Hepatocyte (in vitro differentiated cells): ENCODE measurements around the gene GTPBP1. TPM values are rescaled to one million over a fixed set of nuclear protein-coding genes. Genes with fewer than 3 reads are reported as not detected.

Experiments used
- DNase-seq: peaks from one replicate; pipeline ENCODE4 v3.0.0-alpha.2; 2016; ENCODE audit warnings: low spot score
- H2AFZ ChIP-seq: fragments of 200-600 bp; sonication (generic); 2 replicates; pipeline ENCODE4 v1.6.0; 2016; ENCODE audit warnings: antibody characterized with exemption, mild to moderate bottlenecking
- H3K27ac ChIP-seq: fragments of 200-600 bp; sonication (generic); 2 replicates; pipeline ENCODE4 v1.5.1; 2016; ENCODE audit warnings: mild to moderate bottlenecking
- H3K27me3 ChIP-seq: fragments of 200-600 bp; sonication (generic); 2 replicates; pipeline ENCODE4 v1.6.1; 2016
- H3K36me3 ChIP-seq: fragments of 200-600 bp; sonication (generic); replicated peaks from 2 replicates; pipeline ENCODE4 v1.5.1; 2016; ENCODE audit warnings: low read depth; ENCODE audit not compliant: insufficient read depth
- H3K4me1 ChIP-seq: fragments of 200-600 bp; sonication (generic); 2 replicates; pipeline ENCODE4 v1.5.1; 2016; ENCODE audit warnings: mild to moderate bottlenecking, moderate library complexity; ENCODE audit not compliant: insufficient read depth
- H3K4me2 ChIP-seq: fragments of 200-600 bp; sonication (generic); 2 replicates; pipeline ENCODE4 v1.6.0; 2016
- H3K4me3 ChIP-seq: fragments of 200-600 bp; sonication (generic); 2 replicates; pipeline ENCODE4 v1.5.1; 2016; ENCODE audit warnings: mild to moderate bottlenecking
- H3K79me2 ChIP-seq: fragments of 200-600 bp; sonication (generic); 2 replicates; pipeline ENCODE4 v1.6.0; 2017; ENCODE audit warnings: mild to moderate bottlenecking
- H3K9me2 ChIP-seq: fragments of 200-600 bp; sonication (generic); replicated peaks from 2 replicates; pipeline ENCODE4 v1.6.0; 2017; ENCODE audit warnings: mild to moderate bottlenecking; ENCODE audit not compliant: insufficient read depth
- H3K9me3 ChIP-seq: fragments of 200-600 bp; sonication (generic); 2 replicates; pipeline ENCODE4 v1.5.1; 2016; ENCODE audit warnings: low read depth, mild to moderate bottlenecking
- H4K20me1 ChIP-seq: fragments of 200-600 bp; sonication (generic); 2 replicates; pipeline ENCODE4 v1.6.0; 2016; ENCODE audit warnings: mild to moderate bottlenecking; ENCODE audit not compliant: insufficient read depth, poor library complexity, severe bottlenecking
- EZH2 ChIP-seq: fragments of 200-600 bp; sonication (generic); IDR thresholded peaks from 2 replicates; pipeline ENCODE4 v1.6.1; 2016; ENCODE audit warnings: antibody characterized with exemption, mild to moderate bottlenecking, borderline replicate concordance
- EZH2phosphoT487 ChIP-seq: fragments of 200-600 bp; sonication (generic); IDR thresholded peaks from one replicate; pipeline ENCODE4 v1.6.1; 2018; ENCODE audit warnings: antibody characterized with exemption, mild to moderate bottlenecking, low read depth, moderate library complexity; ENCODE audit not compliant: unreplicated experiment, severe bottlenecking
- WGBS: methylation state at CpG from one replicate; pipeline ENCODE4 v1.1.6; 2016; ENCODE audit warnings: low lambda C conversion rate; ENCODE audit errors: missing lambda C conversion rate; 5-methylcytosine and 5-hydroxymethylcytosine counted together
- polyA plus RNA-seq: library from polyadenylated mRNA; unstranded; fragments of >200 nt; fragmentation: Nextera tagmentation; extraction: Ambion mirVana; gene quantifications from 2 replicates; pipeline ENCODE4 v1.2.1, GENCODE V29; 2016
- total RNA-seq: library from RNA; depleted of rRNA; stranded (reverse); fragments of >200 nt; gene quantifications from 2 replicates; pipeline ENCODE4 v1.2.3, GENCODE V29; 2014
- TF ChIP-seq, protein P1 (sequence below): fragments of 200-600 bp; sonication (generic); IDR thresholded peaks from 2 replicates; pipeline ENCODE4 v1.5.1; 2016; ENCODE audit warnings: antibody characterized with exemption, mild to moderate bottlenecking; ENCODE audit not compliant: poor library complexity

Gene GTPBP1
- total and polyA plus RNA-seq, 2 experiments from 2014 or later = 28.6 to 36.8 TPM

- Histone ChIP-seq H3K79me2 (no peaks in the 10 kb centered on the region), H3K27me3 (no peaks in the 10 kb centered on the region), H3K4me1 (no peaks in the 10 kb centered on the region), H3K36me3 (no peaks in the 10 kb centered on the region), H3K27ac (no peak overlapping the region), H3K9me3 (no peaks in the 10 kb centered on the region), H4K20me1 (no peaks in the 10 kb centered on the region), H2AFZ (no peak overlapping the region), H3K9me2 (no peaks in the 10 kb centered on the region), H3K4me3 (no peak overlapping the region), H3K4me2 (no peak overlapping the region)
- no peak for DNase-seq
- TF ChIP-seq, protein P1, sequence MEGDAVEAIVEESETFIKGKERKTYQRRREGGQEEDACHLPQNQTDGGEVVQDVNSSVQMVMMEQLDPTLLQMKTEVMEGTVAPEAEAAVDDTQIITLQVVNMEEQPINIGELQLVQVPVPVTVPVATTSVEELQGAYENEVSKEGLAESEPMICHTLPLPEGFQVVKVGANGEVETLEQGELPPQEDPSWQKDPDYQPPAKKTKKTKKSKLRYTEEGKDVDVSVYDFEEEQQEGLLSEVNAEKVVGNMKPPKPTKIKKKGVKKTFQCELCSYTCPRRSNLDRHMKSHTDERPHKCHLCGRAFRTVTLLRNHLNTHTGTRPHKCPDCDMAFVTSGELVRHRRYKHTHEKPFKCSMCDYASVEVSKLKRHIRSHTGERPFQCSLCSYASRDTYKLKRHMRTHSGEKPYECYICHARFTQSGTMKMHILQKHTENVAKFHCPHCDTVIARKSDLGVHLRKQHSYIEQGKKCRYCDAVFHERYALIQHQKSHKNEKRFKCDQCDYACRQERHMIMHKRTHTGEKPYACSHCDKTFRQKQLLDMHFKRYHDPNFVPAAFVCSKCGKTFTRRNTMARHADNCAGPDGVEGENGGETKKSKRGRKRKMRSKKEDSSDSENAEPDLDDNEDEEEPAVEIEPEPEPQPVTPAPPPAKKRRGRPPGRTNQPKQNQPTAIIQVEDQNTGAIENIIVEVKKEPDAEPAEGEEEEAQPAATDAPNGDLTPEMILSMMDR = no peak
- TF ChIP-seq EZH2 (no peak), EZH2phosphoT487 (no peak)
- 98% methylated on average over 13 of the region's 13 CpGs for WGBS
These were observed 24.7 kb downstream of the GTPBP1 start for GRCh38 chr22:38730411-38730871.

DNA sequence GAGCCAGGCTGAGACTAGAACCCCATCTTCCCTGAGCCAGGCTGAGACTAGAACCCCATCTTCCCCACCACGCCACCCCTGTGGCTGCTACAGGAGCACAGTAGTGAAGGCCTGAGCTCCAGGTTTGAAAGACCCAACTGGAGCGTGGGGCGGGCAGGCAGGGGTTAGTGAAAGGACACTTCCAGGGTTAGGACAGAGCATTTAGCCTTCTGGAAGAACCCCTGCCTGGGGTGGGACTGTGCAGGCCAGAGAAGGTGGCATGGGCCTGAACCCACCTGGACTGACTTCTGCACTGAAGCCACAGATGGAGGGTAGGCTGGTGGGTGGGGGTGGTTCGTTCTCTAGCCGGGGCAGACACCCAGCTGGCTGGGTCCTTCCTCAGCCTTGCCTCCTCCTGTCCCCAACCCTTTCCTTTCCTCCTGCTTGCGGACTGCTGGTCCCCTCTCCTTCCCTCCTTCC is 26.0 kb downstream of the GTPBP1 start:
- no peak overlapping the region for H3K4me2 ChIP-seq
- H2AFZ ChIP-seq = no peak overlapping the region
- H3K36me3 ChIP-seq = no peaks in the 10 kb centered on the region
- no peaks in the 10 kb centered on the region for H3K4me1 ChIP-seq
- H4K20me1 ChIP-seq = no peaks in the 10 kb centered on the region
- 83% methylated on average over 6 of the region's 6 CpGs for WGBS
- H3K4me3 ChIP-seq = no peak overlapping the region
- H3K27me3 ChIP-seq = no peaks in the 10 kb centered on the region
- H3K79me2 ChIP-seq = no peaks in the 10 kb centered on the region
- TF ChIP-seq, protein P1 = no peak
- TF ChIP-seq EZH2 (no peak), EZH2phosphoT487 (no peak)
- no peak overlapping the region for H3K27ac ChIP-seq
- H3K9me2 ChIP-seq = no peaks in the 10 kb centered on the region
- H3K9me3 ChIP-seq = no peaks in the 10 kb centered on the region
- DNase-seq = no peak

DNA sequence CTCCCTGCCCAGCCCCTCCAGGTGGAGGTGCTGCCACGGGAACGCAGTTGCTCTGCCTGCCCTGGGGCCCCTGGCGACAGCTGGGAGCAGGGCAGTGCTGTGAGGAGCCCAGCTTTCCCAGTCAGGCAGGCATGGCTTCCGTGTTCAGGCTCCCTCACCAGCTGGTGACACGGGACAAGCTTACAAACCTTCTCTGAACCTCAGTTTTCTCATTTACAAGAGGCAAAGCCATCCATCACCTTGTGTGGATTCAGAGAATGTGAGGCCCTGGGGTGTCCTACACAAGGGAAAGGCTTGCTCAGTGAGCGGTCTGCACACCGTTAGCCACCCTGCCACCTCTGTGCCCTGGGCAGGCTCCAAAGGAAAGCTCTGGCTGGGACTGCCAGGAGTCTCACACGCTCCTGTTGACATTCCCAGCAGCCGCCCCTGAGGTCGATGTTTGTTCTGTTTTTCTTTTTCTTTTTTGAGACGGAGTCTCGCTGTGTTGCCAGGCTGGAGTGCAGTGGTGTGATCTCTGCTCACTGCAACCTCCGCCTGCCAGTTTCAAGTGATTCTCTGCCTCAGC is 26.6 kb downstream of the GTPBP1 start:
- Histone ChIP-seq H3K27me3 (no peaks in the 10 kb centered on the region), H4K20me1 (no peaks in the 10 kb centered on the region), H3K4me3 (no peak overlapping the region), H3K9me2 (no peaks in the 10 kb centered on the region), H2AFZ (no peak overlapping the region), H3K4me1 (no peaks in the 10 kb centered on the region), H3K9me3 (no peaks in the 10 kb centered on the region), H3K36me3 (no peaks in the 10 kb centered on the region), H3K79me2 (no peaks in the 10 kb centered on the region), H3K4me2 (no peak overlapping the region), H3K27ac (peak overlapping the region; percentile 27)
- WGBS = 83% methylated on average over 13 of the region's 13 CpGs
- DNase-seq = no peak
- TF ChIP-seq, protein P1 = no peak
- TF ChIP-seq EZH2 (no peak), EZH2phosphoT487 (no peak)
